SIG-M5 (cell line): ENCODE data around the gene CCR6.
"Not testable (repeated sequence)": the region's sequence is repeated elsewhere in the genome, so short reads cannot be mapped to it uniquely, and the experiment has no call there.

ENCODE experiments used
- DNase-seq: peaks from one replicate; lab custom pipeline; 2025; lab: John Stamatoyannopoulos, UW

CCR6 gene

GRCh38 chr6:167172011-167172410, 49.1 kb downstream of the CCR6 start:
- not testable (repeated sequence) for DNase-seq

- DNase-seq, result not testable (repeated sequence)
Observed at GRCh38 chr6:167177271-167177670, 54.4 kb downstream of the CCR6 start.

- not testable (repeated sequence) for DNase-seq
Observed at GRCh38 chr6:167178896-167179655, 56.2 kb downstream of the CCR6 start.

GRCh38 chr6:167180086-167180485, 57.2 kb downstream of the CCR6 start:
- not testable (repeated sequence) for DNase-seq

- not testable (repeated sequence) for DNase-seq
Observed at GRCh38 chr6:167181351-167181750, 58.5 kb downstream of the CCR6 start.

- not testable (repeated sequence) for DNase-seq
Observed at GRCh38 chr6:167182913-167183314, 60.0 kb downstream of the CCR6 start.

- DNase-seq, result not testable (repeated sequence)
Observed at GRCh38 chr6:167185101-167185500, 62.2 kb downstream of the CCR6 start.

- not testable (repeated sequence) for DNase-seq
Observed at GRCh38 chr6:167187275-167187674, 64.4 kb downstream of the CCR6 start.
